CD4-positive, alpha-beta T cell treated with Interleukin-4 for 4 hours (primary cell): Measurements from ENCODE around the gene P2RY12.

ENCODE experiments used
- DNase-seq: peaks from one replicate; pipeline ENCODE4 v3.0.0-alpha.2; 2020

Gene P2RY12

DNA sequence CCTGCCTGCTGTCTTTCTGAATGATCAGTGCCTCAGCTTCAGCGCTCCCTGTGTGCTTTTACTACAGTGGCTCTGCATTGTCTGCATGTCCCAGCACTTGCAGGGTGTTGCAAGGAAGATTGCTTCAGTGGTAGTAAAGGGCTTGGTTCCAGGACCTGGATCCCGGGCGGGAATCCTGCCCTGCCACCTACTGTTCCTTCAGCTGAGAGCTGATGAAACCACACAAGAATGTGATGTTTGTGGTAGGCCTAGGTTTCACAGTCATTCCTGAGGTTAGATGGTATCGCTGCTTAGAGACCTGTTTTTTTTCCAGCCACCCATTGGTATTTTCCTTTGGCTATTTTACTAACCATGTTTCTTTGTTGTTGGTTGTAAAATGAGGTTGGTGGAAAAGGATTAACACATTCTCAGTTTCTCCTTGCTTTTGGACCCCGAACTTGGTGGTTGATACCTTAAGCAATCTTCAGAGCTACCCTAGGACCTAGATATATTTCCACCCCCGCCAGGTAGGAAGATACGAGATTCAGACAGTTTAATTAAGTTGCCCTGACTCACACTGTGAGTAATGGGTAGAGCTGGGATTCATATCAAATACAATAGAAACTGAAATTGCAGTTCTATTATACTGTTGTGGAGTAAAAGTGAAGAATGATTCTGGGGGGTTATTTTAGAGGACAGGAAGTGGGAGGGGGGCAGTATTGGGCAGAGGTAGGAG is 79.3 kb downstream of the P2RY12 start:
- no peak for DNase-seq

DNA sequence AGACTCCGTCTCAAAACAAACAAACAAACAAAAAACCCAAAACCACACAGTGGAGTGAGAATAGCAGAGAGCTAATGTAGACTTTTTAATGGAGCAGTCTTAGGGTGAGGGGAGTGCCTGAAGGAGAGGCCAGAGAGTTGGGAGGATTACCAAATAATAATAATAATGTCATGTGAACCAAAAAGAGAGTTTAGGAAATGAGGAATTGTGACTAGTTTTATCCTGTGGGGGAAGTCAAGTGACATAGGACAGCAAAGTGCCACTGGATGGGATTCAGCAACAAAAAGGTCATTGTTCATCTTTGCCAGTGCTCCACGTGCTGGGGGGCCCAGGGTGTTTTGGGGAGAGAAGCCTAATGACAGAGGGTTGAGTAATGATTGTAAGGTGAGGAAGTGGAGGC is 80.8 kb downstream of the P2RY12 start:
- DNase-seq, result no peak

DNA sequence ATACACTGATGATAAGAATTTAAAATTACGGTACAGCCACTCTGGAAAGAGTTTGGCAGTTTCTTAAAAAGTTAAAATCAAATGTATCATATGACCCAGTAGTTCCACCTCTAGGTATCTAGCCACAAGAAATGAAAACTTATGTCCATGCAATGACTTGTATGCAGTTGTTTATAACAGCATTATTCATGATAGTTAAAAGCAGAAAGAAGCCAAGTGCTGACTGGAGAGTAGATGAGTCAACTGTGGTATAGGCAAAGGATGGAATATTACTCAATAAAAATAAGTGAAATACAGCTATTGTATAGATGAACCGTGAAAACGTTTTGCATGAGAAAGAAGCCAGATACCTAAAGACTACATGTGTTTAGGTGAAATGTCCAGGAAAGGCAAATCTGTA is 82.8 kb downstream of the P2RY12 start:
- no peak for DNase-seq

DNA sequence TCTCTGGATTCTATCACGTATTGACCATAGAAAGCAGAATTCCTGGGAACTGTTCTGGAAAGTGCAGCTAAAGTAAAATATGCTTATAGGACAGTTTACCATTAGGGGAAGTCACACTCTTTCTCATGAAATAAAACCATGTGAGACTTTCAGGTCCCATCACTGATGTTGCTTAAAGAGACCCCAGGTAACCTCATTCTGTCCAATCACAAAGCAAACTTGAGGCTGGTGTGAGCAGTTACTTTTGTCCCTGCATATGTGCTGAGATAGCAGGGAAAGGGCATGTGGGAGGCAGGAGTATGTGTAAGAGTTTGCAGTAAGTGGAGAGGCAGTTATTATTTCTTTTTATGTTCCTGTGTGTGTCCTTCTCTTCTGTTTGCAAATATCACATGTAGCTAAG is 84.0 kb downstream of the P2RY12 start:
- DNase-seq, result no peak

DNA sequence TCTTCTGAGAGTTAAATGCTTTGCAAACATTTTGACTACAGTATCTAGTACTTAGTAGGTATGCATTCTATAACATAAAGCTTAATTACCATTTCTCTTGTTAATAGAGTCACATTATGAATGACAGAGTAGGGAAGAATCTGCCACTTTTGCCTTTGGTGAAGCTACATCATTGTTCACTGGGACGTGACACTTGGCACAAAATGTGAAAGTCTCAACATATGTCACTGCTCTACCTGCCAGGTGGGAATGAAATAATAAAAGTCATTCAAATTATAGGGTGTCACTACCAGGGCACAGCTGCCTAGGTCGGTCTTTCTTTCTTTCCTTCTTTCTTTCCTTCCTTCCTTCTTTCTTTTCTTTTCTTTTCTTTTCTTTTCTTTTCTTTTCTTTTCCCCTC is 85.5 kb downstream of the P2RY12 start:
- no peak for DNase-seq

DNA sequence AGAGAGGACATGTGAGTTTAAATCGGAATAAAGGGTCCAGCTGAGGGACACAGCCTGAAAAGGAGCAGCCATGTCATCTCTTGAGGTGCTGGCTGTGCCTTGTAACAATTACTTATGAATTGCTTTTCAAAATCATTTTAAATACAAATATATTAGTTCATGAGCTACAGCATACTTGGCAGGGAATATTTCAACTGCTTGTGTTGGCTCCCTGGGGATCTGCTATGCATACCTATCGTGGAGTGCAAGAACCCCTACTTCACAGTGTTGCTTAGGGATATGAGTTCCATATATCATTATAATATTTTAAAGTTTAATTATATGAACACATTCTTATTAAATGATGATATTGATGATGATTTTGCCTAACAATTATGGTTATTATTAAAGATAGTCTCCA is 87.1 kb downstream of the P2RY12 start:
- DNase-seq, result no peak

DNA sequence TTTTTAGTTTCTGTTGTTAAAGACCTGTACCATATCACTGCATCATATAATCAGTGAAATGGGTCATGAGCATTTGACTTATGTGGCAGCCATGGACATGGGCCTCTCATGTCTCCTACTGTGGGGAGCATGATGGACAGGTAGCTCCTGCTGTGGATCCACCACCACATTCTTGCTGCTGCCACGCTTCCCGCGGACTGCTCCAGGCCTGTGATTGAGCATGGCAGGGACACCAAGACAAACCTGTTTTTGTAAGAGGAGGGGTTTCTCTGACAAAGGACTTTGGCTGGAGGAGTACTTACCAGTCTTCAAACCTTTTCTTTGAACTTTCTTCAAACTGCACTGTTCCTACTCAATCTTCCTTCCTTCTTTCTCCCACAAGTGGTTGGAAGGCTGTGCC is 88.3 kb downstream of the P2RY12 start:
- no peak for DNase-seq

DNA sequence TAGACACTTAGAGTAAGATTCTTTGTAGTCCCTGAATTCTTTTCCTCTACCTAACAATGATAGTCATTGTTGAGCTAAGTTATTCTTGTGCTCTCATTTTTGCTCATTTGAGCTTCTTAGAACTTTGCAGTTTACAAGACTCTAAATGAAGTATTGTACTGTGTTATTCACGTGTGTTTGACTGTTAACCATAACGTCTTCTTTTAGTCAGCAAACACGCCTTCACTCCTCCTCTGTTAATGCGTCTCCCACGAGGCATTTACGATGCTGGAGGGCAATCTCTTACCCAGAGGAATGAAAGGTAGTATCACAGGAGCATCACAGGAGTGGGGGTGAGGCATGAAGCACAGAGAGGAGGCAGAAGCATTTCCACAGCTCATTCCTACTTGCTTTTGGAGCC is 91.4 kb downstream of the P2RY12 start:
- no peak for DNase-seq

DNA sequence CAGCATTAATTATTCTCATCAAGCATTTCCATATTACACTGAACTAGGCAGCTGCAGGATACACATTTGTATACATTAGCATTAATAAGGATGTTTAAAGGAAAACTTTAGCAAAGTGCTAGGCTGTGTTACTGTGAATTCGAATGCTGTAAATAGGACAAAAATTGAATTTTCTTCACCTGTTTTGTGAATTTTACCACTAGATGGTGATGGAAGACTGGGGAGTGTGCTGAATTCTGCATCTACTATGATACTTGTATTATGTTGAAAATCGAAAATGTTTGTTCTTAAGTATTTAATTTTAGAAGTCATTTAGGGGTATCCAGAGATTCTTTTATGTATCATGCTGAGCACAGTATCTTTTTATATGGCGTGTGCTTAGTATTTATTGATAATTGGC is 93.9 kb downstream of the P2RY12 start:
- DNase-seq, result no peak

DNA sequence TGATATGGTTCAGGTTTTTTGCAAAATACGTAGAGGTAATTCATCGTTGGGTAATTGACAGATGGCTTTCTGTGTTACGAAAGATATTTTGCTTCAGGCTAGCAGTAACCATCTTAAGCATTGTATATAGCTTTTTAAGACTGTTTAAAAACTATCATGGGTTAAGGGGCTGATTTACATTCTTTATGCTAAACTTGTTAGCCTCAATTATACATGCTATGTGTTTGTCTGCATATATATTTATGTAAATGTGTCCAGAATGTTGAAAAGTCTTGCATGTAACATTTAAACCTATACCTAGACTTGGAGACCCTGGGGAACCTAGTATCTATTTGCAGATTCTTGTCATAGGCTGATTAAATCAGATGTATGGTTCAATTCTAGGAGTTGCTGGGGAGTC is 95.1 kb downstream of the P2RY12 start:
- no peak for DNase-seq
